ENCODE results near the gene ZNF211. TPM values are rescaled to one million over a fixed set of nuclear protein-coding genes. Genes with fewer than 3 reads are reported as not detected.

The ZNF211 gene
- polyA plus RNA-seq, 1 donor = 17.3 TPM

DNA sequence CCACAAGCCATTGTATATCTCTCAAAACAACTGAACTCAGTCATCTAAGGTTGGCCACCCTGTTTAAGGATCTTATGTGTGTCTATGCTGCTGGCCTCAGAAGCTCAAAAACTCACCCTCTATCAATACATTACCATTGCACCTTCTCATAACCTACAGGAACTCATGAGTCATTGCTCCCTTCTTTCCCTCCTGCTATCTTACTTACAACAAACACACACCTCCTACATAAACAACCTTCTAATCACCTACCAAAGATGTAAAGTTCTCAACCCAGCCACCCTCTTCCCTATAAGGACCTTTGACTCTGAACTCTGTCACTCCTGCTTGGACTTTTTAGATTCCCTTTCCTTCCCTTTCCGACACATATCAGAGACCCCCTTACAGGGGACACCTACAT, 22.5 kb downstream of the ZNF211 start:
- DNase-seq (ENCODE audit: low read depth) = no peak

DNA sequence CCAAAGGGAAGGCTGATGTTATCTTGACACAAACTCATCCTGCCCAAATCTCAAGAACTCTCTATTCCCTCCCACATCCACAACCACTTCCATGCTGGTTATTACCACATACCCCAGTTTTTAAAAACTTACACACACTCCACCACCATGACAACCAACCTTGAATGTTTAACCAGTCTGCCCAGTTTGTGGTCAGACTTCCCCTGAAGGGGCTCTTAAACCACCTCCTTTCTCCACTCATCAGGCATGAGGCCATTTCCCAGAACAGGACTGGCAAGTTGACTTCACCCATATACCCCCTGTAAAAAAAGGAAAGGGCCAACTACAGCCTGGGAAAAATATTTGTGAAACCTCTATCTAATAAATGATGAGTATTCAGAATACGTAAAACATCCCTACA, 23.4 kb downstream of the ZNF211 start:
- no peak for DNase-seq (ENCODE audit: low read depth)

DNA sequence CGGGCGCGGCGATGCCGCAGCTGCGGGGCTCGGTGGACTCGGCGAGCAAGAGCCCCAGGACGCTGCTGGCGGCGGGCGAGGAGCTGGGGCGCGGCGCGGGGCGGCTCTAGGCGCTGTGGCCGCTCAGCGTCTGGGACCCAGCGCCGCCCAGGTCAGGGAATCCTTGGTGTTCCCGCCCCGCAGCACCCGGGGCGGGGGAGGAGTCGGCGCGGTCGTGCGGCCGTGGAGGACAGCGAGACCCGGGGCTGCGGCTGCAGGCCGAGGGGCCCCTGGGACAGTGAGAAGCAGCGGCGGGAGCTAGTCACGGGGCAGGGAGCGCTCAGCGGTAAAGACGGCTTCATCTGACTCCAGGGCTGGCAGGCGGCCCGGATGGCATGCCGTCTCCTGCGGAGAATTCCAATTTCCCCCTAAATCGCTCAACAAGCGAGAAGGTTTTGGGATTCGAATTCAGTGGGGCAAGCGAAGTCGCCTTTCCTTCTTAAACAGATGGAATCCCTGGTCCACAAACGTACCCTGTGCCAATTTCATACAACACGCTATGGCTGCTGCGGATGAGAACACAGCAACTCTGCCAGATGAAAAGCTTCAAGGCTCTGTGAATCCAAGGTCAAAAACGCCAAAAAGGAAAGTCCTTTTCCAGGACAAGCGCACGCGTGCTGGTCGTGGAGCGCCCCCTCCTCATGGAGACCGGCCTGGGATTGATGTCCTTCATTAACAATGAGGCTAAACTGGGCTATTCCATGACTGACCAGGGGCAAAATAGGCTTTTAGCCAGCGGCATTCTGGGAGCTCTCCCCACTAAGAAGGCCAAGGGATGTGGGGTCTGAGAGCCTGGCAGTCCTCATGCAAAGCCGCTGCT, 31.5 kb downstream of the ZNF211 start:
- no peak for DNase-seq (ENCODE audit: low read depth)

DNA sequence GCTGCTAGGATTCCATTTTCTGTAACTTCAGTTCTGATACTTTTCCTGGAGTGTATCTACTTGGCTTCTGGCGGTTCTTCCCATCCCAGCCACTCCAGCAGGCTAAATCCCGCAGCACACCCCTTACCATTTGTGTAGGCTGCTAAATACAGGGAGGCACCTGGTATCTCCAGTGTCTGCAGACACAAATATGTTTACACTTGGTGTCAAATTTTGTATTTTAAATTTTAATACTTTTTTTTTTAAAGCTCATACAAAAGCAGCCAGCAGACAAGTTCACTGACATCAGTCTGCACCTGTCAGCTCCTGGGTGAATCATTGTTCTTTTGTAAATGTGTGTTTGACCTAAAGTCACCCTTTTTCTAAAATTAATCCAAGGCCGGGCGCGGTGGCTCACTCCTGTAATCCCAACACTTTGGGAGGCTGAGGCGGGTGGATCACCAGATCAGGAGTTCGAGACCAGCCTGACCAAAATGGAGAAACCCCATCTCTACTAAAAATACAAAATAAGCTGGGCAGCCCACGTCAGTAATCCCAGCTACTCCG, 32.4 kb downstream of the ZNF211 start:
- DNase-seq (ENCODE audit: low read depth) = no peak

DNA sequence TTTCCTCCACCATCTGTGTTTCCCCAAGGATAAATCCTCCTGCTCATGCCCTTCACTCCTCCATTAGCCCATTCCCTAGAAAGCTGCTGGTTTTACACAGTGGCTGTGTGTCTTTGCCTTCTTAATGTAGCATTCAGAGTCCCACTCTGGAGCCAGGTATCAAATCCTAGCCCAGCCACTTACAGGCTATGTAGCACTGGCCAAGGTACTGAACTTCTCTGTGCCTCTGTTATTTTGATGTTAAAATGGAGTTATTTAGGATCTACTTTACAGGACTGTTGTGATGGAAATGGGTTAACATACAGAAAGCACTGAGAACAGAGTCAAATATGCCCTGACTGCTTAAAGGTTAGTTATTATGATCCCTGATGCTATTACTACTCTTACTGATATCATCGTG, 34.3 kb downstream of the ZNF211 start:
- no peak for DNase-seq (ENCODE audit: low read depth)

DNA sequence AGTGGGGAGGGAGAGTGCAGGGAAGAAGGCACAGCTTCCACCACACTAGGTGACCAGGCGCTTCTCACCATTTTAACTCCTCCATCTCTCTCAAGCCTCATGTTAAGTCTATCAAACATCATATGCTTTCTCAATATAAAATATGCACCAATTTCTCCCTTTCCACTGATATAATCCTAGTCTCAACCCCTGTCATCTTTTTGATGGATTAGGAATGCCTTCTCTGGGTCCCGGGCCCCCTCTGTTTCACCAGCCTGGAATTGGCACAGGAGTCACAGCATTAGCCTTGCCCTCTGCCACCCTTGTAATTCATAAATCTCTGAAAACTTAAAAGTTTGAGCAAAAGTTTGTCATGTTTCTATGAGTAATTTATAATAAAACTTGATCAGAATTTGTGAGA, 35.7 kb downstream of the ZNF211 start, which contains the start of gene ZSCAN4:
Gene ZSCAN4, plus strand, starts transcription at position 301 of the 400 bp plus-strand sequence. CDS start 7,211 bp downstream, outside the sequence.
- no peak for DNase-seq (ENCODE audit: low read depth)

DNA sequence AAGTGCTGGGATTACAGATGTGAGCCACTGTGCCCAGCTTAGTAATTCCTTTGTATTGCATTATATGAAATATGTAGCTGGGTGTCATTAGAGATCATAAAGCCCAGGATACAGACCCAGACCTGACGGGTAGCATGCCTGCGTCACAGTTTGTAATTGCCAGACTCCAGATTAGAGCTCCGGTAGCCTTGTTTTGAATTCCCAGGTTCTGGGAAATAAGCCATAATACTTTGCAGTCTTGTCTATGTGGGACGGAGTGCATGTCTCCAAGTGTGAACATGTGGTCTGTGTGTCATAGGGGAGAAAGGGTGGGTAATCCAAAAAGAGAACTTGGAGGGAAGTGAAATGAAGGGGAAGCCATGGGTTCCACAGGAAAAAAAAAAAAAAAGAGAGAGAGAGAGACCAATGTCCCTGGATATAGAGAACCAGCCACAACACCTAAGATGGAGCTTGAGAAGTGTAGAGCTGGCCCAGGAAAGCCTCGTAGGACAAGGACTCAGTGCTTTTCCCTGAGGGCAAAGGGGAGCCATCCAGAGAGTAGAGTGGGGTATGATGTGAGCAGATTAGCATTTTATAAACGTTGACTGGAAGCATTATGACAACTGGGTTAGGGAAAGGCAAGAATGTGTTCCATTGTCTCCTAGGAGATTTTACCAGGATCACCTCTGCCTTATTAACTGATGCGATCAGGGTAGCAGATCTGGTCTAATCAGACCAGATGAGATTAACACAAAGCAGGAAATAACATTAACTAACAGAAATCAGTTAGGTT, 38.3 kb downstream of the ZNF211 start:
- DNase-seq (ENCODE audit: low read depth) = no peak

DNA sequence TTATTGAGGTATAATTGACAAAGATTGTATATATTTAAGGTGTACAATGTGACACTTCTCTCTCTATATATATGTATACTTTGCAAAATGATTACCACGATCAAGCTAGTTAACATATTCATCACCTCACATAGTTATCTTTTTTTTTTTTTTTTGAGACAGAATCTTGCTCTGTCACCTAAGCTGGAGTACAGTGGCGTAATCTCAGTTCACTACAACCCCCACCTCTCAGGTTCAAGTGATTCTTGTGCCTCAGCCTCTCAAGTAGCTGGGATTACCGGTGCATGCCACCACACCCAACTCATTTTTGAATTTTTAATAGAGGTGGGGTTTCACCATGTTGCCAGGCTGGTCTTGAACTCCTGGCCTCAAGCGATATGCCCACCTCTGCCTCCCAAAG, 39.5 kb downstream of the ZNF211 start:
- DNase-seq (ENCODE audit: low read depth) = no peak

DNA sequence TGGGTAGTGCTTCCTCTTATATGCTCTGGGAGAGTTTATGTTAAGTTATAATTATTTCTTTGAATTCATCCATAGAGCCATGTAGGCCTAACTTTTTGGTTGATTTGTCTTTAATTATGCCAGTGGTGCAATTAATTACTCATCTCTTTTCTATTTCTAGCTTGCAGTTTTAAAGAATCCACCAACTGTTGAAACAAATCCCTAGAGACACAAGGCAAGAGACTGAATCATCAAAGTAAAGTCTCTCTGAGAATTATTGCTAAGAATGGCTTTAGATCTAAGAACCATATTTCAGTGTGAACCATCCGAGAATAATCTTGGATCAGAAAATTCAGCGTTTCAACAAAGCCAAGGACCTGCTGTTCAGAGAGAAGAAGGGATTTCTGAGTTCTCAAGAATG, 42.9 kb downstream of the ZNF211 start:
- DNase-seq (ENCODE audit: low read depth) = no peak

DNA sequence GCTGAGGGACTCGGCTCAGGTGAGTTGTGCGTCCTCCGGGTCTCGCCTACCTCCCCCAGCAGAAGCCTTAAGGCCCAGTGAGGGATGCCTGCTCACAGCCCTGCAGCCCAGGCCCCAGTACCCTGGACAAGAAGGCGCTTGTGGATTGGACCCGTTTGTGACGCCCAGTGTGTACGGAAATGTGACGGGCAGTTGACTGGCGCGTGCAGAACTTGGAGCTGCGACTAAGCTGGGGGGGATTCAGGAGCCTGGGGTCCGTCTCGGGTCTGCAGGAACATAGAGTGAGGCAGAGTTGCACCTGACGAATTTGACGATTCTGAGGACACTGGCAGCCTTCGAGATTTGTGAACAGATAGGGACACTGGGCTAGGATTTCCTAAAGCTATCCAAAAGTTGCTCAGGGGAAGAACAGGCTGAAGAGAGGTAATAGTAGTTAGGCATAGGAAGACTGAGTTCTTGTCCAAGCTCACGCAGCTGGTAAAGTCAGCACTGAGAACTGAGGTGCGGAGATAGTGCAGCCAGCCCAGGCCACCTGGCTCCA, 49.3 kb downstream of the ZNF211 start:
- DNase-seq (ENCODE audit: low read depth) = no peak

DNA sequence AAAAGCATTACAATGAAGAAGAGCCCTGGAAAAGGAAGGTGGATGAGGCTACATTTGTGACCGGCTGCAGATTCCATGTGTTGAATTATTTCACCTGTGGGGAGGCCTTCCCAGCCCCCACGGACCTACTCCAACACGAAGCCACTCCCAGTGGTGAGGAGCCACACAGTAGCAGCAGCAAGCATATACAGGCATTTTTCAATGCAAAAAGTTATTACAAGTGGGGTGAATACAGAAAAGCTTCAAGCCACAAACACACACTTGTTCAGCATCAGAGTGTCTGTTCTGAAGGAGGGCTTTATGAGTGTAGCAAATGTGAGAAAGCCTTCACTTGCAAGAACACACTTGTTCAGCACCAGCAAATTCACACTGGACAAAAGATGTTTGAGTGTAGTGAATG, 53.8 kb downstream of the ZNF211 start:
- no peak for DNase-seq (ENCODE audit: low read depth)

DNA sequence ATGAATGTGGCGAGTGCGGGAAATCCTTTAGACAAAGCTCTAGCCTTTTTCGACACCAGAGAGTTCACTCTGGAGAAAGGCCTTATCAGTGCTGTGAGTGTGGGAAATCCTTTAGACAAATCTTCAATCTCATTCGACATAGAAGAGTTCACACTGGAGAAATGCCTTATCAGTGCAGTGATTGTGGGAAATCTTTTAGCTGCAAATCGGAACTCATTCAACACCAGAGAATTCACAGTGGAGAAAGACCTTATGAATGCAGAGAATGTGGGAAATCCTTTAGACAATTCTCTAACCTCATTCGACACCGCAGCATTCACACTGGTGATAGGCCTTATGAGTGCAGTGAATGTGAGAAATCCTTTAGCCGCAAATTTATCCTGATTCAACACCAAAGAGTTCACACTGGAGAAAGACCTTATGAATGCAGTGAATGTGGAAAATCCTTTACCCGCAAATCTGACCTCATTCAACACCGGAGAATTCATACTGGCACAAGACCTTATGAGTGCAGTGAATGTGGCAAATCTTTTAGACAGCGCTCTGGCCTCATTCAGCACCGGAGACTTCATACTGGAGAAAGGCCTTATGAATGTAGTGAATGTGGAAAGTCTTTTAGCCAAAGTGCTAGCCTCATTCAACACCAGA, 54.5 kb downstream of the ZNF211 start:
- no peak for DNase-seq (ENCODE audit: low read depth)

DNA sequence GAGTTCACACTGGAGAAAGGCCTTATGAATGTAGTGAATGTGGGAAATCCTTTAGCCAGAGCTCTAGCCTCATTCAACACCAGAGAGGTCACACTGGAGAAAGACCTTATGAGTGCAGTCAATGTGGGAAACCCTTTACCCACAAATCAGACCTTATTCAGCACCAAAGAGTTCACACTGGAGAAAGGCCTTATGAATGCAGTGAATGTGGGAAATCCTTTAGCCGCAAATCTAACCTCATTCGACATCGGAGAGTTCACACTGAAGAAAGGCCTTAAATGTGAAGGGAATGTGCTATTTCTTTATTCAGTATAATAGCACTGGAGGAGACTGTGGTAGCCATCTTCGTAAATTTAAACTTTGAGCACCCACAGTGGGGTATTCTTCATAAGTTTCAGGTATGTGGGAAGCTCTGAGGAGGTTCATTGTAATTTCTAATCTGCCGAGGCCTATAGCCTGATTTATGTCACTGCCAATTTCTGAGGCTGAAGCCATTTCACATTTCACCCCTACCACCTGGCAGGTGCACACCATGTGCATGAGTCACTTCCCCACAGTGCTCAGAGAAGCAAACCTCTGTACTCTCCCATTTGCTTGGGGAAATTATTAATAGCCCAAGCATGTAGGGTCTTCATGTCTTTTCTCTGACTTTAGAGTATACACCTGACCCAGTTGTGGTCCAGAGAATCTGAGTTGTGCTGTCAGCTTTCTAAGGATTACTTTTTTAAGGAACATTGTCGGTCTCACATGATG, 55.2 kb downstream of the ZNF211 start:
- no peak for DNase-seq (ENCODE audit: low read depth)

DNA sequence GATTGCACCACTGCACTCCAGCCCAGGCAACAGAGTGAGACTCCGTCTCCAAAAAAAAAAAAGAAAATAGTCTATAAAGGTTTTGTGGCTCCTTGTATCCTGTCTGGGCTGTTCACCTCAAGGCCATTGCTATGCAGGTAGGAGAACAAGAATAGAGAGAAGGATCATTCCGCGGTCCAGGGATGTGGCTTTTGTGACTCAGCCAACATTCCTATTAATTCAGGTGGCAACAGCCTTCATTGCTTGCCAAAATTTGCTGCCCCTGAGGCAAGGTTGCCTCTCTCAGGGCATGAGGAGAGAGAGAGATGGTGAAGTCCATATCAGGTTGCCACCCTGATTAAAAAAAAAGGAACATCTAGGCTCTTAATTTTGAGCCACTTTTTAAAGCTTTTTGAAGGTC, 56.8 kb downstream of the ZNF211 start:
- no peak for DNase-seq (ENCODE audit: low read depth)

Other genes starting within 250 kb of the ZNF211 start
- gene ZNF548, start 243.3 kb upstream of the ZNF211 start, polyA plus RNA-seq (ENCODE audit: insufficient read length) = 20.9 TPM
- gene ZNF17, start 222.0 kb upstream of the ZNF211 start, polyA plus RNA-seq (ENCODE audit: insufficient read length) = 7.9 TPM
- gene ZNF749, start 197.8 kb upstream of the ZNF211 start, polyA plus RNA-seq (ENCODE audit: insufficient read length) = 6.6 TPM
- gene VN1R1, start 176.0 kb upstream of the ZNF211 start, polyA plus RNA-seq (ENCODE audit: insufficient read length) = 2.0 TPM
- 9.3 TPM for gene ZNF772, start 155.6 kb upstream of the ZNF211 start, polyA plus RNA-seq (ENCODE audit: insufficient read length)
- gene ZNF419, start 145.4 kb upstream of the ZNF211 start, polyA plus RNA-seq (ENCODE audit: insufficient read length) = 10.6 TPM
- gene ZNF773, start 133.2 kb upstream of the ZNF211 start, polyA plus RNA-seq (ENCODE audit: insufficient read length) = 7.8 TPM
- gene ZNF549, start 105.8 kb upstream of the ZNF211 start, polyA plus RNA-seq (ENCODE audit: insufficient read length) = 7.5 TPM
- gene ZNF550, start 73.3 kb upstream of the ZNF211 start, polyA plus RNA-seq (ENCODE audit: insufficient read length) = 10.6 TPM
- gene ZNF416, start 54.3 kb upstream of the ZNF211 start, polyA plus RNA-seq (ENCODE audit: insufficient read length) = 4.9 TPM
- gene ZIK1, start 49.0 kb upstream of the ZNF211 start, polyA plus RNA-seq (ENCODE audit: insufficient read length) = 4.8 TPM
- gene ZNF530, start 33.3 kb upstream of the ZNF211 start, polyA plus RNA-seq (ENCODE audit: insufficient read length) = 3.6 TPM
- gene ZNF134, start 18.9 kb upstream of the ZNF211 start, polyA plus RNA-seq (ENCODE audit: insufficient read length) = 13.2 TPM
- gene ZSCAN4, start 35.8 kb downstream of the ZNF211 start, polyA plus RNA-seq (ENCODE audit: insufficient read length) = not detected
- 5.6 TPM for gene ZNF551, start 48.8 kb downstream of the ZNF211 start, polyA plus RNA-seq (ENCODE audit: insufficient read length)
- 13.1 TPM for gene ZNF154, start 76.0 kb downstream of the ZNF211 start, polyA plus RNA-seq (ENCODE audit: insufficient read length)
- 8.2 TPM for gene ZNF671, start 94.5 kb downstream of the ZNF211 start, polyA plus RNA-seq (ENCODE audit: insufficient read length)
- 15.4 TPM for gene ZNF776, start 113.6 kb downstream of the ZNF211 start, polyA plus RNA-seq (ENCODE audit: insufficient read length)
- gene ZNF586, start 136.5 kb downstream of the ZNF211 start, polyA plus RNA-seq (ENCODE audit: insufficient read length) = 13.6 TPM
- 5.4 TPM for gene ZNF552, start 181.7 kb downstream of the ZNF211 start, polyA plus RNA-seq (ENCODE audit: insufficient read length)
- gene ZNF587B, start 197.1 kb downstream of the ZNF211 start, polyA plus RNA-seq (ENCODE audit: insufficient read length) = 5.1 TPM
- gene ZNF587, start 216.7 kb downstream of the ZNF211 start, polyA plus RNA-seq (ENCODE audit: insufficient read length) = 16.9 TPM

All from forelimb muscle (tissue), 1 donor.